H1 (cell line): Measurements from ENCODE around the gene STAP2. TPM values are rescaled to one million over a fixed set of nuclear protein-coding genes. Genes with fewer than 3 reads are reported as not detected.

Source experiments
- CTCF ChIA-PET: fragments of 300-600 bp; sonication (Branson Sonifier 250); formaldehyde crosslinking; loops from one replicate; lab custom pipeline; 2021; ENCODE audit not compliant: partially characterized antibody; lab: Charles Lee
- POLR2A ChIA-PET: fragments of 300-600 bp; sonication (Branson Sonifier 250); formaldehyde crosslinking; loops from one replicate; lab custom pipeline; 2021; ENCODE audit warnings: inconsistent platforms; ENCODE audit not compliant: partially characterized antibody; lab: Charles Lee
- DNase-seq, 2 experiments: peaks; one replicate each; pipeline versions ENCODE4 v3.0.0 to v3.0.0-alpha.2; 2010 to 2022; ENCODE audit warnings: low spot score in 2 of 2, low read depth in 1 of 2, mixed read lengths in 1 of 2
- FAIRE-seq: peaks from 2 replicates; lab custom pipeline; 2011; peaks lifted over from hg19 to GRCh38; lab: Jason Lieb, UNC
- H2AFZ ChIP-seq: 2 replicates; pipeline ENCODE4 v1.8.1; 2012; ENCODE audit warnings: low read length, inconsistent platforms
- H2AK5ac ChIP-seq: 2 replicates; pipeline ENCODE4 v1.6.1; 2013; ENCODE audit warnings: low read depth, low read length
- H2BK120ac ChIP-seq: replicated peaks from 2 replicates; pipeline ENCODE3; 2013; ENCODE audit warnings: low read depth, low read length, inconsistent platforms
- H2BK12ac ChIP-seq: 2 replicates; pipeline ENCODE4 v1.6.1; 2013; ENCODE audit warnings: low read depth, low read length
- H2BK15ac ChIP-seq: 2 replicates; pipeline ENCODE4 v1.6.1; 2013; ENCODE audit warnings: low read length
- H2BK20ac ChIP-seq: 2 replicates; pipeline ENCODE4 v1.6.1; 2013; ENCODE audit warnings: low read length
- H2BK5ac ChIP-seq: 2 replicates; pipeline ENCODE4 v1.6.1; 2013; ENCODE audit warnings: low read depth, low read length
- H3K14ac ChIP-seq: 2 replicates; pipeline ENCODE4 v1.6.1; 2013; ENCODE audit warnings: inconsistent platforms; ENCODE audit not compliant: insufficient read length
- H3K18ac ChIP-seq: 2 replicates; pipeline ENCODE4 v1.6.1; 2013; ENCODE audit warnings: low read length; ENCODE audit errors: extremely low read depth
- H3K23ac ChIP-seq: 2 replicates; pipeline ENCODE4 v1.6.1; 2013; ENCODE audit warnings: inconsistent platforms; ENCODE audit not compliant: insufficient read length
- H3K23me2 ChIP-seq: 2 replicates; pipeline ENCODE4 v1.6.1; 2013; ENCODE audit warnings: low read depth, low read length
- H3K27ac ChIP-seq: 2 replicates; pipeline ENCODE4 v1.6.1; 2011; ENCODE audit warnings: low read depth, low read length, inconsistent platforms
- H3K27me3 ChIP-seq, 4 experiments: replicated peaks in 1 of 4; 1 replicate in 1 of 4; 2 replicates in 3 of 4; pipeline versions ENCODE4 v1.6.1 to v1.8.1; 2011 to 2013; ENCODE audit warnings: low read length in 3 of 4, mild to moderate bottlenecking in 3 of 4, inconsistent platforms in 2 of 4, mixed read lengths in 2 of 4, moderate library complexity in 1 of 4; ENCODE audit not compliant: control insufficient read depth in 3 of 4, insufficient read depth in 3 of 4; ENCODE audit errors: extremely low read depth in 1 of 4
- H3K36me3 ChIP-seq, 4 experiments: 2 replicates each; pipeline versions ENCODE4 v1.6.1 to v1.8.1; 2011 to 2013; ENCODE audit warnings: mild to moderate bottlenecking in 4 of 4, low read length in 3 of 4, moderate library complexity in 2 of 4, control low read depth in 1 of 4, inconsistent platforms in 1 of 4; ENCODE audit not compliant: insufficient read depth in 4 of 4, control insufficient read depth in 2 of 4
- H3K4ac ChIP-seq: replicated peaks from 2 replicates; pipeline ENCODE3; 2013; ENCODE audit warnings: low read length, low read depth, mixed read lengths, inconsistent platforms; ENCODE audit not compliant: insufficient read length
- H3K4me1 ChIP-seq, 4 experiments: replicated peaks in 1 of 4; 1 replicate in 1 of 4; 2 replicates in 3 of 4; pipeline versions ENCODE4 v1.6.1 to v1.8.1; 2011 to 2013; ENCODE audit warnings: low read length in 3 of 4, inconsistent platforms in 2 of 4, mixed read lengths in 1 of 4; ENCODE audit not compliant: insufficient read depth in 4 of 4, control insufficient read depth in 3 of 4
- H3K4me2 ChIP-seq, 2 experiments: 2 replicates each; pipeline versions ENCODE4 v1.6.1 to v1.8.1; 2011 to 2013; ENCODE audit warnings: low read depth in 2 of 2, low read length in 2 of 2, control low read depth in 1 of 2, inconsistent platforms in 1 of 2, mild to moderate bottlenecking in 1 of 2; ENCODE audit not compliant: insufficient read depth in 1 of 2
- H3K4me3 ChIP-seq, 4 experiments: fragments of 200-600, 300-600 bp in 1 of 4; sonication (generic), shearing (Covaris generic), sonication (Bioruptor Twin) in 1 of 4; 2 replicates each; pipeline versions ENCODE4 v1.5.1 to v1.8.1; 2011 to 2016; ENCODE audit warnings: low read length in 4 of 4, low read depth in 3 of 4, control low read depth in 2 of 4, inconsistent platforms in 2 of 4, mild to moderate bottlenecking in 2 of 4, mixed read lengths in 1 of 4, moderate library complexity in 1 of 4; ENCODE audit not compliant: insufficient read depth in 2 of 4; ENCODE audit errors: extremely low read depth in 1 of 4
- H3K56ac ChIP-seq: replicated peaks from 2 replicates; pipeline ENCODE3; 2013; ENCODE audit warnings: low read depth, mild to moderate bottlenecking, mixed read lengths, low read length, inconsistent platforms; ENCODE audit not compliant: insufficient read length
- H3K79me1 ChIP-seq: 2 replicates; pipeline ENCODE4 v1.6.1; 2013; ENCODE audit warnings: low read depth, low read length, control low read depth
- H3K79me2 ChIP-seq, 2 experiments: 2 replicates each; pipeline versions ENCODE4 v1.6.1 to v1.8.1; 2012 to 2013; ENCODE audit warnings: low read length in 2 of 2, mild to moderate bottlenecking in 2 of 2, inconsistent platforms in 1 of 2; ENCODE audit not compliant: insufficient read depth in 2 of 2, control insufficient read depth in 1 of 2
- H3K9ac ChIP-seq, 4 experiments: replicated peaks in 1 of 4; 1 replicate in 1 of 4; 2 replicates in 3 of 4; pipeline versions ENCODE4 v1.6.1 to v1.8.1; 2011 to 2013; ENCODE audit warnings: low read depth in 3 of 4, low read length in 3 of 4, control low read depth in 2 of 4, mild to moderate bottlenecking in 2 of 4, moderate library complexity in 2 of 4, inconsistent platforms in 1 of 4; ENCODE audit errors: extremely low read depth in 1 of 4
- H3K9me3 ChIP-seq, 2 experiments: 2 replicates each; pipeline versions ENCODE4 v1.6.1 to v1.8.1; 2012 to 2013; ENCODE audit warnings: mild to moderate bottlenecking in 2 of 2, moderate library complexity in 2 of 2, control low read depth in 1 of 2, inconsistent platforms in 1 of 2, low read depth in 1 of 2, low read length in 1 of 2, mixed read lengths in 1 of 2; ENCODE audit not compliant: insufficient read depth in 2 of 2
- H4K20me1 ChIP-seq, 2 experiments: replicated peaks in 1 of 2; 2 replicates each; pipeline versions ENCODE3 to v1.8.1; 2011 to 2013; ENCODE audit warnings: inconsistent platforms in 2 of 2, low read length in 2 of 2, mild to moderate bottlenecking in 1 of 2; ENCODE audit not compliant: insufficient read depth in 2 of 2, control insufficient read depth in 1 of 2
- H4K5ac ChIP-seq: 2 replicates; pipeline ENCODE4 v1.6.1; 2013; ENCODE audit warnings: low read length, low read depth, mixed read lengths, inconsistent platforms; ENCODE audit not compliant: insufficient read length
- H4K8ac ChIP-seq: 2 replicates; pipeline ENCODE4 v1.8.0; 2013; ENCODE audit warnings: mild to moderate bottlenecking, moderate library complexity, low read length, inconsistent platforms; ENCODE audit not compliant: insufficient read depth; ENCODE audit errors: extremely low read depth
- H4K91ac ChIP-seq: replicated peaks from 2 replicates; pipeline ENCODE3; 2013; ENCODE audit warnings: low read length, mixed read lengths, inconsistent platforms; ENCODE audit not compliant: insufficient read length
- EZH2 ChIP-seq: fragments of 200-600 bp; sonication (generic); IDR thresholded peaks from 2 replicates; pipeline ENCODE4 v1.7.1; 2012; ENCODE audit warnings: low read depth, mild to moderate bottlenecking, moderate library complexity, low read length, inconsistent platforms; ENCODE audit not compliant: severe bottlenecking
- RBBP5 ChIP-seq: IDR thresholded peaks from 2 replicates; pipeline ENCODE4 v1.7.1; 2012; ENCODE audit warnings: low read depth, mild to moderate bottlenecking, inconsistent platforms, low read length, moderate library complexity, borderline replicate concordance
- RFX5 ChIP-seq: IDR thresholded peaks from 2 replicates; pipeline ENCODE4 v1.6.1; 2011; ENCODE audit warnings: low read depth, low read length, improper control_type of control experiment, borderline replicate concordance
- RNF2 ChIP-seq: fragments of 200-900, 300-1000 bp; sonication (generic); IDR thresholded peaks from 2 replicates; pipeline ENCODE4 v1.7.1; 2016; ENCODE audit warnings: borderline replicate concordance, low read depth, mild to moderate bottlenecking, antibody characterized with exemption, low read length; ENCODE audit not compliant: poor library complexity, severe bottlenecking; ENCODE audit errors: missing control alignments
- SP2 ChIP-seq: IDR thresholded peaks from 2 replicates; pipeline ENCODE4 v1.6.1; 2012; ENCODE audit warnings: mild to moderate bottlenecking, low read length, inconsistent platforms
- WGBS, 2 experiments: shearing (Covaris generic) in 1 of 2; methylation state at CpG; one replicate each; pipeline versions ENCODE4 v1.1.6 to v1.1.7; 2013 to 2015; ENCODE audit warnings: low lambda C conversion rate in 2 of 2, mixed read lengths in 2 of 2, inconsistent platforms in 1 of 2, low coverage in 1 of 2, missing lambda C conversion rate in 1 of 2; ENCODE audit not compliant: insufficient replicate concordance in 2 of 2, insufficient coverage in 1 of 2, insufficient read length in 1 of 2; ENCODE audit errors: extremely low coverage in 1 of 2, missing lambda C conversion rate in 1 of 2; 5-methylcytosine and 5-hydroxymethylcytosine counted together
- polyA plus RNA-seq, 7 experiments: library from polyadenylated mRNA; depleted of rRNA in 3 of 7; stranded (reverse) in 5 of 7; unstranded in 2 of 7; fragments of >200 nt in 5 of 7; fragments of 200-250 nt in 2 of 7; gene quantifications; 1 replicate in 5 of 7; 2 replicates in 1 of 7; 4 replicates in 1 of 7; pipeline versions ENCODE4 v1.2.1 to v1.2.3, GENCODE V29; 2011 to 2013; ENCODE audit warnings: missing spikeins in 2 of 7, mixed read lengths in 2 of 7
- total RNA-seq: library from RNA; stranded (reverse); fragmentation: NEBNext Ultra II Directional; extraction: Animal tissue kit (Norgen Biotek cat#: 25700); gene quantifications from 2 replicates; pipeline ENCODE4 v1.2.1, GENCODE V29; 2021

The STAP2 gene
- total and polyA plus RNA-seq, 2 of the 8 experiments (the other 6 are each of a cell fraction or from before 2014, with no cell fraction given): 15.3 to 37.3 TPM

DNA sequence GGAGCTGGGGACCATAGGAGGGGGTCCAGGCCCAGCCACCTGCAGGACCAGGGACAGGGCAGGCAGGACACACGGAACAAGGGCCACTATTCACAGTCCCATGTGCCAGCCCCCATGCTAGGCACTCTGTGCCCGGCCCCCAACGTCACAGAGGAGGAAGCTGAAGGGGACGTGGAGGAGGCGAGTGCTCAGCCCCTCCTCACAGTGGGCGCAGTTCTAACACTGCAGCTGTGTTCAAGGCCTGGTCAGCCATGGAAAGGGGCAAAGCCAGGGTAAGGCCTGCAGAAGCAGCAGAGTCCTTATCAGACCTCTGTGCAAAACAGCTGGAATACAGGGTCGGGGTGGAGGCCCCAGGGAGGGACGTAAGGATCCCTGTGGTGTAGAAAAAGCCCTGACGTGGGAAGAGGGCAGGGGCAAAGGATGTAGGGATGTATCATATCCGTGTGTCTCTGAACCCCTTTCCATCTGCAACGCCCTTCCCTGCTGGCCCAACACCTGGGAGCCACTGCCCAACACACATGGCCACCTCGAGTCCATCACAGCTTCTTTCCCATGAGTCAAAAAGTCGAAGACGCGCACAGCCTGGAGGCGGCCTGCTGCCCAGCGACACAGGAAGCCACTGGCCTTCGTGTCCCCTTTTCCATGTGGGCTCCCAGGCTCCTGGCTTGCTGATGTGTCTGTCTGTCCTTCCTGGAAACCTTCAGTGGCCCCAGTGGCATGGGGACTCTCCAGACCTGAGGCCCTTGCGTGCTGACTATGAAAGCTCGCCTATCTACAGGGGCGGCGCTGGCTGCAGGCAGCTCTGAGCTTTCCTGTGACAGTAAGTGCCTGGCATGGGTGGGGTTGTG lies 33.8 kb upstream of the STAP2 start:
- 92% methylated on average over 22 of the region's 22 CpGs; no CpG with 5 or more reads in 1 of the 2 experiments for WGBS, 2 experiments

More for the DNA sequence above, 33.8 kb upstream of the STAP2 start:
- Histone ChIP-seq H2BK15ac (no peak overlapping the region), H2AFZ (no peak overlapping the region), H3K4me2 (no peak overlapping the region), H2BK20ac (no peak overlapping the region), H3K27ac (no peak overlapping the region), H3K27me3 (no peaks in the 10 kb centered on the region), H3K36me3 (no peaks in the 10 kb centered on the region), H3K9ac (no peak overlapping the region), H4K5ac (no peak overlapping the region), H3K18ac (no peak overlapping the region; the same call in 1 of the 2 replicates), H2BK12ac (no peak overlapping the region), H3K23me2 (no peaks in the 10 kb centered on the region), H2BK5ac (no peak overlapping the region; the same call in 1 of the 2 replicates), H2AK5ac (no peak overlapping the region), H3K4me1 (peaks cover 5 to 47% (median 38%) of the 10 kb centered on the region in 4 experiments), H3K14ac (no peak overlapping the region), H3K23ac (no peak overlapping the region), H3K79me2 (peaks cover 0 to 17% of the 10 kb centered on the region in 2 experiments; a peak in 1 of 4 replicates), H3K9me3 (no peaks in the 10 kb centered on the region), H3K56ac (no peak overlapping the region), H3K79me1 (peaks cover 31% of the 10 kb centered on the region), H4K91ac (no peak overlapping the region), H3K4ac (no peak overlapping the region), H4K20me1 (peaks cover 22 to 40% of the 10 kb centered on the region in 2 experiments), H2BK120ac (no peak overlapping the region), H4K8ac (peak overlapping the region; percentile 87; the same call in 1 of the 2 replicates), H3K4me3 (no peak overlapping the region)
- FAIRE-seq: no peak
- POLR2A ChIA-PET: interaction anchor here (0.7 to 4.1 kb wide), 7 partner anchors 9 to 120 kb away, joined by 3 to 18 read pairs (median 3); no protein-coding TSS in a partner anchor
- peak in 1 of 2 experiments; percentile 41 for DNase-seq
- no peak for TF ChIP-seq RNF2
- no peak for TF ChIP-seq EZH2
- no peak for TF ChIP-seq RFX5
- no peak for TF ChIP-seq SP2
- no peak for TF ChIP-seq RBBP5
- CTCF ChIA-PET: interaction anchor here (1.0 to 6.3 kb wide), 4 partner anchors 10 to 105 kb away, joined by 5 to 72 read pairs (median 21); no protein-coding TSS in a partner anchor
